ENCODE results near the gene SEC11A. TPM values are rescaled to one million over a fixed set of nuclear protein-coding genes. Genes with fewer than 3 reads are reported as not detected.

The SEC11A gene
- total RNA-seq, 1 experiment from 2014 or later = 104 TPM

DNA sequence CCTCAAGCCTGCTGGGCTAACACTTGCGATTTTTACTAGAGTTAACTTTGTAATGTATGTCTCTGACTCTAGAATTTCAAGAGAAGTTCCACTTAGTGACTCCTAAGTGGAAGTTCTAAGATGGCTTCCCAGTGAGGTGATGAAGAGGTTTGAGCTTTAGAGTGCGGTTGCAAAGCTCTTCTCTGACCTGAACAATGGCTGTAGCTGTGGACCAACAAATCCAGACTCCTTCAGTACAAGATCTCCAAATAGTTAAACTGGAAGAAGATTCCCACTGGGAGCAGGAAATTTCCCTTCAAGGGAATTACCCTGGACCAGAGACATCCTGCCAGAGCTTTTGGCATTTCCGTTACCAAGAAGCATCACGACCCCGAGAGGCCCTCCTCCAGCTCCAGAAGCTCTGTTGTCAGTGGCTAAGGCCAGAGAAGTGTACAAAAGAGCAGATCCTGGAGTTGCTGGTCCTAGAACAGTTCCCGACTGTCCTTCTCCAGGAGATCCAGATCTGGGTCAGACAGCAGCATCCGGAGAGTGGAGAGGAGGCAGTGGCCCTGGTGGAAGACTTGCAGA, 84.2 kb downstream of the SEC11A start:
- Histone ChIP-seq H3K4me1 (ENCODE audit: insufficient read depth, low read length, poor library complexity, severe bottlenecking) (peaks cover 16% of the 10 kb centered on the region), H3K4me3 (ENCODE audit: low read depth, low read length, poor library complexity, severe bottlenecking) (peak overlapping the region; percentile 55), H3K36me3 (ENCODE audit: insufficient read depth, low read length, poor library complexity, severe bottlenecking) (peaks cover 6% of the 10 kb centered on the region), H3K27me3 (replicated peaks; ENCODE audit: insufficient read depth, low read depth, low read length, poor library complexity) (no peaks in the 10 kb centered on the region), H3K27ac (ENCODE audit: low read depth, low read length, poor library complexity, severe bottlenecking) (peak overlapping the region; percentile 26), H3K9me3 (ENCODE audit: low read depth, low read length, poor library complexity, severe bottlenecking) (no peaks in the 10 kb centered on the region)
- TF ChIP-seq, protein P1, sequence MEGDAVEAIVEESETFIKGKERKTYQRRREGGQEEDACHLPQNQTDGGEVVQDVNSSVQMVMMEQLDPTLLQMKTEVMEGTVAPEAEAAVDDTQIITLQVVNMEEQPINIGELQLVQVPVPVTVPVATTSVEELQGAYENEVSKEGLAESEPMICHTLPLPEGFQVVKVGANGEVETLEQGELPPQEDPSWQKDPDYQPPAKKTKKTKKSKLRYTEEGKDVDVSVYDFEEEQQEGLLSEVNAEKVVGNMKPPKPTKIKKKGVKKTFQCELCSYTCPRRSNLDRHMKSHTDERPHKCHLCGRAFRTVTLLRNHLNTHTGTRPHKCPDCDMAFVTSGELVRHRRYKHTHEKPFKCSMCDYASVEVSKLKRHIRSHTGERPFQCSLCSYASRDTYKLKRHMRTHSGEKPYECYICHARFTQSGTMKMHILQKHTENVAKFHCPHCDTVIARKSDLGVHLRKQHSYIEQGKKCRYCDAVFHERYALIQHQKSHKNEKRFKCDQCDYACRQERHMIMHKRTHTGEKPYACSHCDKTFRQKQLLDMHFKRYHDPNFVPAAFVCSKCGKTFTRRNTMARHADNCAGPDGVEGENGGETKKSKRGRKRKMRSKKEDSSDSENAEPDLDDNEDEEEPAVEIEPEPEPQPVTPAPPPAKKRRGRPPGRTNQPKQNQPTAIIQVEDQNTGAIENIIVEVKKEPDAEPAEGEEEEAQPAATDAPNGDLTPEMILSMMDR (conservative IDR thresholded peaks at IDR 0.05; ENCODE audit: low read depth, low read length) = no peak
- TF ChIP-seq EZH2 (IDR thresholded peaks at IDR 0.05; ENCODE audit: borderline replicate concordance, low read depth, low read length, poor library complexity, severe bottlenecking) = no peak
- no peak for DNase-seq (ENCODE audit: low spot score)
- ChIA-PET POLR2A (ENCODE audit: low non-redundant PET) (no interaction called here), CTCF (interaction anchor here (1.0 to 1.2 kb wide), 2 partner anchors 31 to 33 kb away, joined by 3 to 9 read pairs; partner anchors contain the start of gene ZSCAN2)
- intact Hi-C loops (cut with micrococcal nuclease; ENCODE audit: unreplicated experiment) = loop anchor here (2.0 kb wide), 1 partner anchor 31 kb away; the partner anchor contains the start of gene ZSCAN2
- TSS peak; percentile 56 for BruUV-seq (replicated peaks)

DNA sequence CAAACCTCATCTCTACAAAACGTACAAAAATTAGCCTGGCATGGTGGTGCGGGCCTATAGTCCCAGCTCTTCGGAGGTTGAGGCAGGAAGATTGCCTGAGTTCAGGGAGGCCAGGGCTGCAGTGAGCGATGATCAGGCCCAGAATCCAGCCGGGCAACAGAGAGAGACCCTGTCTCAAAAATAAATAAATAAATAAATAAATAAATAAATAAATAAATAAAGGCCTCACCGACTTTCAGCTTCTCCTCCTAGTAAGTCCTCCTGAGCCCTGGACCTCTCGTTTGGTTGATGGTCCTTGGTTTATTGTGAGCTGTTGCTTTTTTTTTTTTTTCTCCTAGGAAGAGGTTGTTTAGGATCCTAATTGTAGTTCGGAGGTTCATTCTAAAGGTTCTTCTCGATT, 86.9 kb downstream of the SEC11A start:
- Histone ChIP-seq H3K36me3 (ENCODE audit: insufficient read depth, low read length, poor library complexity, severe bottlenecking) (no peaks in the 10 kb centered on the region), H3K4me3 (ENCODE audit: low read depth, low read length, poor library complexity, severe bottlenecking) (no peak overlapping the region), H3K4me1 (ENCODE audit: insufficient read depth, low read length, poor library complexity, severe bottlenecking) (peaks cover 11% of the 10 kb centered on the region), H3K27ac (ENCODE audit: low read depth, low read length, poor library complexity, severe bottlenecking) (no peak overlapping the region), H3K27me3 (replicated peaks; ENCODE audit: insufficient read depth, low read depth, low read length, poor library complexity) (no peaks in the 10 kb centered on the region), H3K9me3 (ENCODE audit: low read depth, low read length, poor library complexity, severe bottlenecking) (no peaks in the 10 kb centered on the region)
- no TSS peak for BruUV-seq (replicated peaks)
- intact Hi-C loops (cut with micrococcal nuclease; ENCODE audit: unreplicated experiment) = no loop called here
- TF ChIP-seq, protein P1 (conservative IDR thresholded peaks at IDR 0.05; ENCODE audit: low read depth, low read length) = no peak
- TF ChIP-seq EZH2 (IDR thresholded peaks at IDR 0.05; ENCODE audit: borderline replicate concordance, low read depth, low read length, poor library complexity, severe bottlenecking) = no peak
- CTCF ChIA-PET = no interaction called here
- DNase-seq (ENCODE audit: low spot score) = no peak
- POLR2A ChIA-PET (ENCODE audit: low non-redundant PET) = no interaction called here

DNA sequence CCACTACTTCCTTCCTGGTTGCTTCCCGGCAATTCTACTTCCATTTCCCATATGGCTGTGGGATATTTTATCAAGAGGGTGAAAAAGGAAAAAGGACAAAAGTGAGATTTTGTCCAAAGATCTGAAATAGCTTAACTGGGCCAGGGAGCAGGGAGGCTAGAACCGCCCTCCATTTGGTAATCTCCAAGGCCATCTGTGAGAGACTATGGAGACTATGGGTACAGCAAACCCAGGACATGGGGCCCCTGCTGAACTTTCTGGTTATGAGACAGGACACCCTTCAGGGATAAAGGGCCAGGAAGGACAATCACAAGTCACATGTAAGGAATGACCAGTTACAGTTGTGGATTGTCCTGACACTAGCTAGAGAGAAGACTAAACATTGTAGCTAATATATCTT, 90.8 kb downstream of the SEC11A start:
- TF ChIP-seq, protein P1 (conservative IDR thresholded peaks at IDR 0.05; ENCODE audit: low read depth, low read length) = no peak
- no peak for TF ChIP-seq EZH2 (IDR thresholded peaks at IDR 0.05; ENCODE audit: borderline replicate concordance, low read depth, low read length, poor library complexity, severe bottlenecking)
- DNase-seq (ENCODE audit: low spot score) = no peak
- Histone ChIP-seq H3K4me3 (ENCODE audit: low read depth, low read length, poor library complexity, severe bottlenecking) (no peak overlapping the region), H3K27ac (ENCODE audit: low read depth, low read length, poor library complexity, severe bottlenecking) (no peak overlapping the region), H3K4me1 (ENCODE audit: insufficient read depth, low read length, poor library complexity, severe bottlenecking) (no peaks in the 10 kb centered on the region), H3K36me3 (ENCODE audit: insufficient read depth, low read length, poor library complexity, severe bottlenecking) (peaks cover 31% of the 10 kb centered on the region), H3K9me3 (ENCODE audit: low read depth, low read length, poor library complexity, severe bottlenecking) (peaks cover 28% of the 10 kb centered on the region), H3K27me3 (replicated peaks; ENCODE audit: insufficient read depth, low read depth, low read length, poor library complexity) (no peaks in the 10 kb centered on the region)
- intact Hi-C loops (cut with micrococcal nuclease; ENCODE audit: unreplicated experiment) = no loop called here
- ChIA-PET CTCF (no interaction called here), POLR2A (ENCODE audit: low non-redundant PET) (no interaction called here)
- no TSS peak for BruUV-seq (replicated peaks)

Data from A673 (cell line).